BJ (cell line): ENCODE data around the gene RGL1. TPM values are rescaled to one million over a fixed set of nuclear protein-coding genes. Genes with fewer than 3 reads are reported as not detected.
"Not testable (repeated sequence)": the region's sequence is repeated elsewhere in the genome, so short reads cannot be mapped to it uniquely, and the experiment has no call there.

Source experiments
- CTCF ChIA-PET: fragments of 350-600 bp; formaldehyde crosslinking; extraction: SDS; loops from one replicate; lab custom pipeline; 2021; ENCODE audit warnings: antibody characterized with exemption, inconsistent platforms; lab: Yijun Ruan, JAX
- POLR2A ChIA-PET: fragments of 300-600 bp; sonication (Branson Sonifier 250); formaldehyde crosslinking; extraction: SDS; loops from one replicate; lab custom pipeline; 2021; ENCODE audit warnings: antibody characterized with exemption; lab: Charles Lee
- DNase-seq: peaks from one replicate; pipeline ENCODE4 v3.0.0-alpha.2; 2011; ENCODE audit warnings: low read depth
- H3K27me3 ChIP-seq: 2 replicates; pipeline ENCODE4 v1.6.0; 2011; ENCODE audit warnings: low read length; ENCODE audit not compliant: control insufficient read depth, insufficient read depth
- H3K36me3 ChIP-seq: 2 replicates; pipeline ENCODE4 v1.5.1; 2011; ENCODE audit warnings: low read length; ENCODE audit not compliant: control insufficient read depth, insufficient read depth
- H3K4me3 ChIP-seq: 2 replicates; pipeline ENCODE4 v1.5.1; 2011; ENCODE audit warnings: low read depth, mild to moderate bottlenecking, control low read depth, low read length
- CTCF ChIP-seq: IDR thresholded peaks from 2 replicates; pipeline ENCODE4 v1.5.1; 2011; ENCODE audit warnings: low read depth, mild to moderate bottlenecking, control low read depth, inconsistent platforms, low read length, moderate library complexity; ENCODE audit not compliant: insufficient read depth
- polyA plus RNA-seq: library from polyadenylated mRNA; depleted of rRNA; stranded (reverse); fragments of >200 nt; gene quantifications from 2 replicates; pipeline ENCODE4 v1.2.3, GENCODE V29; 2011

The RGL1 gene
- polyA plus RNA-seq, 1 experiment: 9.7 TPM

DNA sequence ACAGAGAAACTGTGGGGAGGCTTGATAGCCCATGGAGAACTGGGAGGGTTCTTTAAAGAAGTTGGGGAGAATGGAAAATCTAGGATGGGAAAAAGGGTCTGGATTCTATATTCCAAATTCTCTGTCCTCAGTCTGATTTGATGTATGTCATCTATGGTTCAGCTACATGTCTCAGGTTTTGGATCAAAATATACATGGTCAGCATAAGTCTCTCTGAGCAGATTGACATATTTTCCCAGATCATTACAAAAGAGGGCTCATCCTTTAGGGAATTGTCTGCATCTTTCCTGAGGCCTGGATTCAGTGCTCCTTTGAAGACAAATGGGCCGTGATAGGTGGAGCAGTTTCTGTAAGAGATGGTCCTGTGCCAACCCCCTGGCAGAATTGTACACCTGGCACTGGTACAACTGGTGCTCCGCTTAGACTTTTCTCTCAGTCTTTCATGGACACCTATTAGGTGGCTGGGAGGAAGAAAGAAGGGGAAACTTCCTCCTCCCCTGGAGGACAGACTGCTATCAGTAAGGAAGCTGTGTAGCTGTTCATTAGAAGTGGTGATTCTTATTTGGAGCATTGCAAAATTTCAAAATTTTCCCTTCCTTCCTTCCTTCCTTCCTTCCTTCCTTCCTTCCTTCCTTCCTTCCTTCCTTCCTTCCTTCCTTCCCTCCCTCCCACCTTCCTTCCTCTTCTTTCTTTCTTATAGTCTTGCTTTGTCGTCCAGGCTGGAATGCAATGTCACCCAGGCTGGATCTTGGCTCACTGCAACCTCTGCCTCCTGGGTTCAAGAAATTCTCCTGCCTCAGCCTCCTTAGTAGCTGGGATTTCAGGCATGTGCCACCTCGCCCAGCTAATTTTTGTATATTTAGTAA is 26.1 kb upstream of the RGL1 start:
- no peaks in the 10 kb centered on the region; the same call in 1 of the 2 replicates for H3K27me3 ChIP-seq
- DNase-seq: no peak
- no peak for TF ChIP-seq CTCF
- ChIA-PET CTCF (interaction anchor here (1.0 kb wide), 1 partner anchor 10 kb away, joined by 4 read pairs; no protein-coding TSS in a partner anchor), POLR2A (no interaction called here)
- H3K36me3 ChIP-seq: no peaks in the 10 kb centered on the region
- H3K4me3 ChIP-seq: no peak overlapping the region

DNA sequence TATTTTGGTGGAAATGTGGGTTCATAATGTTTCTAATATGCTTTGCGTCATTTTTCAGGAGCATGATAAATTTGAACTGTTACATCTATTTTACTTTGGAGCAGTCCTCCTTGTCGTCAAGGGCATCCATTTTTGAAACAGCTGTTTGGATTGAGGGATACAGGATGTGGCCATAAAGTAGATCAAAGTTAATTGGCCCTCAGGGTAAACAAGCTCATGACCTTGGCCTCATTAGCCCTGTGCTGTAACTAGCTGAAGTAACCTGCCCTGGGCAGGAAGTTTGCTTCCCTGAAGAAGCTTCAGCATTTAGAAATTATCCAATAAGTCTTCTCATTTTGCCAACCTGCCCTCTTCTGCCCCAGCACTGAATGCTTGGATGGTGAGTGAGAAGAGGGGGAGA is 24.8 kb upstream of the RGL1 start:
- Histone ChIP-seq H3K27me3 (no peaks in the 10 kb centered on the region; the same call in 1 of the 2 replicates), H3K4me3 (no peak overlapping the region), H3K36me3 (no peaks in the 10 kb centered on the region)
- no peak for DNase-seq
- ChIA-PET CTCF (interaction anchor here (1.8 kb wide), 1 partner anchor 10 kb away, joined by 4 read pairs; no protein-coding TSS in a partner anchor), POLR2A (no interaction called here)
- no peak for TF ChIP-seq CTCF

- no peaks in the 10 kb centered on the region; the same call in 1 of the 2 replicates for H3K27me3 ChIP-seq
- H3K36me3 ChIP-seq: no peaks in the 10 kb centered on the region
- no peak overlapping the region for H3K4me3 ChIP-seq
- no peak for DNase-seq
- no peak for TF ChIP-seq CTCF
- POLR2A ChIA-PET: no interaction called here
- CTCF ChIA-PET: interaction anchor here (0.6 to 1.8 kb wide), 2 partner anchors 9 to 69 kb away, joined by 3 to 4 read pairs; no protein-coding TSS in a partner anchor
Observed at GRCh38 chr1:183780757-183781156, 24.2 kb upstream of the RGL1 start.

DNA sequence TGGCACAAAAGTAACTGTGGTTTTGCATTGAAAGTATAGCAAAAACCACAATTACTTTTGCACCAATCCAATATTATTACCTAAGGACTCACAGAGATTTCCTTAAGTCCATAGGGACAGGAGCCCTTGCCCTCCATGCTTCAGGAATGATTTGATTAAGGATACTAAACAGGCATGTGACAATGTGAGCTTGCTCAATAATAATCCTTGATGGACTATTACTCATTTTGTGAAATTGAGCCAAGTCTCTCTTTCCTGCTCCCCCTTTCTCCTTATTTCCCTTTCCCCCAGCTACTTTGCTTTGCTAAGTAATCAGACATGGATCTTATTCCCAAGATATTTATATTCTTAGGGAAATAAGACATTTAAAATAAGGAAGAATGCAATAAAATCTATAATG is 21.6 kb upstream of the RGL1 start:
- no peak for DNase-seq
- no peaks in the 10 kb centered on the region; the same call in 1 of the 2 replicates for H3K27me3 ChIP-seq
- ChIA-PET CTCF (interaction anchor here (0.5 to 1.0 kb wide), 2 partner anchors 132 to 134 kb away, joined by 4 read pairs; no protein-coding TSS in a partner anchor), POLR2A (no interaction called here)
- no peaks in the 10 kb centered on the region for H3K36me3 ChIP-seq
- no peak for TF ChIP-seq CTCF
- H3K4me3 ChIP-seq: no peak overlapping the region

DNA sequence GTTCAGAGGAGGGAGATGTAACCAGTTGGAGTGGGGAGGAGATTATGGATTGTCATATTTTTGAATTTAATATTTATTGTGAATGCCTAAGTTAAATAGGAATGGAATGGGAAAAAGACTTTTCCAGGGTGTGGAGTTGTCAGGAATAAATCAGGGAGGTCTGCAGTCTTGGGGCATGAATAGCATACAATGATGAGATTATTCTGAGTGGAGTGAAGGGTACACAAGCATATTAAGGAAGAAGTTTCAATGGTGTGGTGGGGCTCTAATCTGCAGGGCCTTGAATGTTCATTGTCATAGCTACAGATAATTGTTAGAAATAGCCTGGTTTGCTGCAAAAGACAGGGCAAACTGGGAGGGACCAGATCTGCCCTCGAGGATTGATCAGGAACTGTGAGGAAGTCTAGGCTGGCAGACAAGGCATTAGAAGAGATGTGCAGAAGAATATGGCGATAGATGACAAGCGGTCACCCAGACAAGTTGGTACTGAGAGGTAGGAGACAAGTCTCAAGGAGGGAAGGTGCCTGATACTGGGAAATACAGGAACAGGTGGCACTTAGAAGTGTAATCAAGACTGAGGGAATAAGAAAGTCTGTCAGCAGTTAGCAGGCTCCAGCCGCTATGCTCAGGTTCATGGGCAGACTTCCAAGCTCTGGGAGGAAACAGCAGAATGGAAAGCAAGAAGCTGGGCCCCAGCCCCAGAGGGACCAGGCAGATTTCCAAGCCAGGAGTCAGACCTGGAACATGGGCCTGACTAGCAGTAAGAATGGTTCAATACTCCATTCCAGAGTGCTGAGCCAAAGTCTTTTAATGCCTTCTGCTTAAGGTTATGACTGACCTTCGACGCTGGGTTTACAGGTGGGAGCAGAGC is 20.9 kb upstream of the RGL1 start:
- Histone ChIP-seq H3K36me3 (no peaks in the 10 kb centered on the region), H3K4me3 (no peak overlapping the region), H3K27me3 (no peaks in the 10 kb centered on the region; the same call in 1 of the 2 replicates)
- CTCF ChIA-PET: interaction anchor here (0.5 kb wide), 1 partner anchor 131 kb away, joined by 4 read pairs; no protein-coding TSS in a partner anchor
- TF ChIP-seq CTCF: no peak
- POLR2A ChIA-PET: interaction anchor here (0.6 kb wide), 1 partner anchor 19 kb away, joined by 3 read pairs; no protein-coding TSS in a partner anchor
- no peak for DNase-seq

GRCh38 chr1:183785921-183786320 is 19.0 kb upstream of the RGL1 start:
- H3K27me3 ChIP-seq, CTCF ChIA-PET, H3K4me3 ChIP-seq, DNase-seq, POLR2A ChIA-PET, H3K36me3 ChIP-seq: not testable (repeated sequence)
